Breast epithelium (tissue), 4 donors: ENCODE data around the gene TSACC. TPM values are rescaled to one million over a fixed set of nuclear protein-coding genes. Genes with fewer than 3 reads are reported as not detected.
"Not testable (repeated sequence)": the region's sequence is repeated elsewhere in the genome, so short reads cannot be mapped to it uniquely, and the experiment has no call there.

Source experiments
- DNase-seq, 2 donors: peaks; one replicate each; pipeline ENCODE4 v3.0.0-alpha.2; 2019; ENCODE audit warnings: low spot score in 2 of 2
- H3K27ac ChIP-seq, 2 donors: fragments of 200-600 bp; sonication (generic) in 1 of 2; one replicate each; pipeline ENCODE4 v1.5.1; 2016 to 2019; ENCODE audit warnings: mild to moderate bottlenecking in 1 of 2
- H3K27me3 ChIP-seq, 2 donors: fragments of 200-600 bp; sonication (generic) in 1 of 2; one replicate each; pipeline versions ENCODE4 v1.5.1 to v1.6.0; 2017 to 2019; ENCODE audit warnings: control low read depth in 1 of 2, mild to moderate bottlenecking in 1 of 2
- H3K36me3 ChIP-seq: fragments of 200-600 bp; one replicate; pipeline ENCODE4 v1.5.1; 2019
- H3K4me1 ChIP-seq, 2 donors: fragments of 200-600 bp; sonication (generic); one replicate each; pipeline ENCODE4 v1.5.1; 2016 to 2019; ENCODE audit warnings: control low read depth in 1 of 2
- H3K4me3 ChIP-seq, 3 donors: fragments of 200-600 bp; sonication (generic); 1 replicate in 2 of 3; 2 replicates in 1 of 3; pipeline ENCODE4 v1.5.1; 2016 to 2019; ENCODE audit warnings: mild to moderate bottlenecking in 3 of 3, moderate library complexity in 2 of 3
- H3K9me3 ChIP-seq, 2 donors: fragments of 200-600 bp; sonication (generic) in 1 of 2; one replicate each; pipeline ENCODE4 v1.5.1; 2016 to 2019; ENCODE audit warnings: control low read depth in 1 of 2
- POLR2A ChIP-seq: fragments of 450-650 bp; IDR thresholded peaks from one replicate; pipeline ENCODE4 v1.6.1; 2016; ENCODE audit warnings: antibody characterized with exemption, mild to moderate bottlenecking, moderate library complexity
- POLR2AphosphoS5 ChIP-seq, 3 donors: sonication (generic); formaldehyde crosslinking; IDR thresholded peaks; one replicate each; pipeline ENCODE4 v1.6.1; 2017; ENCODE audit warnings: antibody characterized with exemption in 3 of 3
- intact Hi-C: fragments of 100-400 bp; cut with DNase I; formaldehyde crosslinking; loops from one replicate; pipeline ENCODE4 v1.15.1; 2023; ENCODE audit warnings: low total_unique reads
- total RNA-seq, 3 donors: library from RNA; depleted of rRNA; stranded (reverse); fragments of >200 nt; gene quantifications; one replicate each; pipeline ENCODE4 v1.1.0, GENCODE V29; 2016
- TF ChIP-seq, protein P1 (sequence below), 3 donors: fragments of 450-650 bp; IDR thresholded peaks; one replicate each; pipeline ENCODE4 v1.5.1; 2016 to 2017; ENCODE audit warnings: antibody characterized with exemption in 3 of 3, mild to moderate bottlenecking in 3 of 3, moderate library complexity in 3 of 3

Gene TSACC
- total RNA-seq, 3 donors from 2014 or later = 1.4 to 1.5 TPM; not detected in 1

DNA sequence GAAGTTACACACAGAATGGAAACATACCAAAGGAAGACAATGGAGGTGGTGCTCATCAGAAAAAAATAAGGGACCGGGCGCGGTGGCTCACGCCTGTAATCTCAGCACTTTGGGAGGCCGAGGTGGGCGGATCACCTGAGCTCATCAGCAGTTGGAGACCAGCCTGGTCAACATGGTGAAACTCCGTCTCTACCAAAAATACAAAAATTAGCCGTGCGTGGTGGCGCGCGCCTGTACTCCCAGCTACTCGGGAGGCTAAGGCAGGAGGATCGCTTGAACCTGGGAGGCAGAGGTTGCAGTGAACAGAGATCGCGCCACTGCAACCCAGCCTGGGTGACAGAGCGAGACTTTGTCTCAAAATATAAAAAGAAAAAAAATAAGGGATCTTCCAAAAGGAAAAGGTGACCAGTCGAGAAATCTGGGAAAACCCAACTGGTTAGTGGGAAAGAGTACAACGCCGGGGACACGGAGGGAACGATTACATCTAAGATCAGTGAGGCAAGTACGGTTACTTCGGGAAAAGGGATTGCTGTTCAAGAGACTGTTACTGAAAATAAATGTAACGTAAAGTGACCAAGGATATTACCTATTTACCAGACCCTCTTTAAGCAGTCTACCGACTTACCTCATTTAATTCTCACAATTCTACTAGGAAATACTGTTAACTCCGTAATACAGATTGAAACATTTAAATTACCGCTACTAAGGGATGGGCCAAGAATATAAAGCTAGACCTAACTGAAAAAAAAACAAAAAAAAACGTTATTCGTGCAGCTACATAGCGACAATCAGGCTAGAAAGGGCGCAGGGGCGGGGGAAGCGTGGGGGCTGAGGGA, 1.1 kb upstream of the TSACC start:
- no peak for DNase-seq
- Histone ChIP-seq H3K27me3 (no peaks in the 10 kb centered on the region), H3K4me3 (peak overlapping the region; percentile 72 to 88 (median 85)), H3K36me3 (peaks cover 6% of the 10 kb centered on the region), H3K27ac (peak overlapping the region; percentile 72 to 79), H3K9me3 (no peaks in the 10 kb centered on the region), H3K4me1 (peaks cover 6 to 10% of the 10 kb centered on the region in 2 donors)
- intact Hi-C loops = no loop called here
- TF ChIP-seq POLR2A = no peak

DNA sequence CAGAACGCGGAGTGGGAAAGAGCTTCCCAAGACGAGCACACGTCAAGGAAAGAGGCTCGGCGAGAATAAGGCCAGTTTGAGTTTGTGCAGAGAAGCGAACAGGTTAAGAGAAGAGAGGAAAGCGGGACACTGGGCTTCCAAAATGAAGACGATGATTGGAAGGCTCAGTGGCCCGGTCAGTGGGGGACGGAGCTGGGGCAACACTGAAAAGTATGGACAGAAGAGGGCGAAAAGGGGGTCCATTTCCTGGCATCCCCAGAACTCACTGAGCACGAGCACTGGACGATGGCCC, 492 bp upstream of the TSACC start:
- intact Hi-C loops = no loop called here
- Histone ChIP-seq H3K27ac (peak overlapping the region; percentile 72 to 79), H3K9me3 (no peaks in the 10 kb centered on the region), H3K36me3 (peaks cover under 1% of the 10 kb centered on the region), H3K4me3 (peak overlapping the region; percentile 72 to 88 (median 85)), H3K4me1 (peaks cover 6 to 10% of the 10 kb centered on the region in 2 donors), H3K27me3 (no peaks in the 10 kb centered on the region)
- DNase-seq = no peak
- TF ChIP-seq POLR2AphosphoS5 (IDR thresholded peaks at IDR 0.05) (no peak), POLR2A (no peak)
- TF ChIP-seq, protein P1, sequence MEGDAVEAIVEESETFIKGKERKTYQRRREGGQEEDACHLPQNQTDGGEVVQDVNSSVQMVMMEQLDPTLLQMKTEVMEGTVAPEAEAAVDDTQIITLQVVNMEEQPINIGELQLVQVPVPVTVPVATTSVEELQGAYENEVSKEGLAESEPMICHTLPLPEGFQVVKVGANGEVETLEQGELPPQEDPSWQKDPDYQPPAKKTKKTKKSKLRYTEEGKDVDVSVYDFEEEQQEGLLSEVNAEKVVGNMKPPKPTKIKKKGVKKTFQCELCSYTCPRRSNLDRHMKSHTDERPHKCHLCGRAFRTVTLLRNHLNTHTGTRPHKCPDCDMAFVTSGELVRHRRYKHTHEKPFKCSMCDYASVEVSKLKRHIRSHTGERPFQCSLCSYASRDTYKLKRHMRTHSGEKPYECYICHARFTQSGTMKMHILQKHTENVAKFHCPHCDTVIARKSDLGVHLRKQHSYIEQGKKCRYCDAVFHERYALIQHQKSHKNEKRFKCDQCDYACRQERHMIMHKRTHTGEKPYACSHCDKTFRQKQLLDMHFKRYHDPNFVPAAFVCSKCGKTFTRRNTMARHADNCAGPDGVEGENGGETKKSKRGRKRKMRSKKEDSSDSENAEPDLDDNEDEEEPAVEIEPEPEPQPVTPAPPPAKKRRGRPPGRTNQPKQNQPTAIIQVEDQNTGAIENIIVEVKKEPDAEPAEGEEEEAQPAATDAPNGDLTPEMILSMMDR (IDR thresholded peaks at IDR 0.05) = no peak

DNA sequence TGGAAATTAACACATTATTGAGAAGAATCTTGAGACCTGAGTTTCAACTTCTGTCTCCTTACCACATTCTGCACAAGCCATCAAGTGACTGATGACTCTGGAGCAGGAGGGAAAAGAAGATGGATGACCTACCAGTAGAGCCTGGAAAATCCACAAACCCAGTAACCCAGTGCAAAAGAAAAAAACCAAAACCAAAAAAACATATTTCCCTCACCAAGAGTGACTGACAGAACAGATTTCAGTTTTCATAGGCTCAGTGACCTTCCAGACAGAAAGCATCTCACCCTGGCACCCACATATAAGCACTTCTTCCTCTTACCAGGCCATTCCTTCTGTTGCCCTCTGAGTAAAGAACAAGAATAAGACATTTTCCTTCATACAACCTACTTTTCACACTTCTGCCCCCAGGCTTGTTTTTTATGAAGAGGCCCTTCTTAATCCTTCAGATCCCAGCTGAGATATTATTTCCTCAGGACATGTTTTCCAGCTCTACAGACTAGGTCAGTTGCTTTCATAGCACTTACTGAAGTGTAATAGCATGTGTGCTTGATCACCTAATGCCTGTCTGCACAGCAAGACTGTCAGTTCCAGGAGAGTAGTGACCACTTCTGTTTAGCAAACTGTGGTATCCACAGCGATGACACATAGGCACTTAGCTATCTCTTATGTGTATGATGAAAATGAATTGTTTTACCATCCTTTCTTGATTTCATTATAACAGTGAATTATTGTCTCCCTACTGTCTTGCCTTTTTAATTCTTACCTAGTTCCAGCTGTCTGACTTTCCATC, 4.0 kb downstream of the TSACC start:
- Histone ChIP-seq H3K27me3 (no peaks in the 10 kb centered on the region), H3K36me3 (no peaks in the 10 kb centered on the region), H3K4me1 (no peaks in the 10 kb centered on the region), H3K4me3 (no peak overlapping the region), H3K27ac (no peak overlapping the region), H3K9me3 (no peaks in the 10 kb centered on the region)
- no peak for TF ChIP-seq POLR2A
- TF ChIP-seq, protein P1 (IDR thresholded peaks at IDR 0.05) = no peak
- no peak for TF ChIP-seq POLR2AphosphoS5 (IDR thresholded peaks at IDR 0.05)
- intact Hi-C loops = no loop called here
- no peak for DNase-seq

DNA sequence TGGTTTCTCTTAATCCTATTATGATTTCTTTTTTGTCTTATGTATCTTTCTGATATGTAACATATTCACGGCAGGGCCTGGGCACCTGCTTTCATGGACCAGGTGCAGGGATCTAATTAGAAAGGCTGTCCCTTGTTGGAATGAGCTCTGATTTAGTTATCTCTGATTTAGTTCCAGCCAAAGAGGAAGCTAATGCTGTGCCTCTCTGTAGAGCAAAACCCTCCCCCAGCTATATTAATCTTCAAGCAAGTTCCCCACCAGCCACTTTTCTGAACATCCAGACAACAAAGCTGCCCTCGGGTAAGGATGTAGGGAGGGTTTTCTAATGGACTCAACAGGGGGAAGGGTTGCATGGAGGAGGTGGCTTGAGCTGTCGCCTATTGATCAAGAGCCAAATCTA, 6.1 kb downstream of the TSACC start:
- Histone ChIP-seq H3K4me1 (no peaks in the 10 kb centered on the region), H3K27me3 (no peaks in the 10 kb centered on the region), H3K4me3 (no peak overlapping the region), H3K27ac (no peak overlapping the region), H3K9me3 (no peaks in the 10 kb centered on the region), H3K36me3 (no peaks in the 10 kb centered on the region)
- no peak for DNase-seq
- TF ChIP-seq, protein P1 (IDR thresholded peaks at IDR 0.05) = no peak
- no peak for TF ChIP-seq POLR2A
- no peak for TF ChIP-seq POLR2AphosphoS5 (IDR thresholded peaks at IDR 0.05)
- intact Hi-C loops = no loop called here

DNA sequence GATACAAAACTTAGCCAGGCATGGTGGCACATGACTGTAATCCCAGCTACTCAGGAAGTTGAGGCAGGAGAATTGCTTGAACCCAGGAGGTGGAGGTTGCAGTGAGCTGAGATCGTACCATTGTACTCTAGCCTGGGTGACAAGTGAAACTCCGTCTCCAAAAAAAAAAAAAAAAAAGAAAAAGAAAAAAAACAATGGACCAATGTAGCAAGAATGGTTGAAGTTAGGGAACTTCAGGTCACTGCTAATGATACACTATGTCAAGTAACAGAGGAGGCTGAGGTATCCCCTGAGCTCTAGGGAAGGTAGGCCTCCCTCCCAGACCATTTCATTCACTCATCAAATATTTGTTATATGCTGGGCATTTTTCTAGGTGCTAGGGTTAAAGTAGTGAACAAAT, 7.7 kb downstream of the TSACC start:
- H3K27ac ChIP-seq, intact Hi-C loops, DNase-seq: not testable (repeated sequence)

DNA sequence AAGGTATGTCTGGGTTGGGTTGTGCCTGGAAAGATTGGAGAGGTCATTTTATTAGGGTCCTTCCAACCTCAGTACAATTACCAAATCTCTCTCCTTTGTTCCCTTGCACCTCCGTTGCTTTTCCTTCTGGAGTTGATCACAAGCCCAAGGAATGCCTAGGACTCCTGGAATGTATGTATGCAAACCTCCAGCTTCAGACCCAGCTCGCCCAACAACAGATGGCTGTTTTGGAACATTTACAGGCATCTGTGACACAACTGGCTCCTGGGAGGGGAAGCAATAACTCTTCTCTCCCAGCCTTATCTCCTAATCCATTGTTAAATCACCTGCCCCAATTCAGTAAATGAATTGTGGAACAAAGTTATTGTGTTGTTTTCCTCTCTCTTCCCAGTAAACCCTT, 8.3 kb downstream of the TSACC start:
- intact Hi-C loops = no loop called here
- no peaks in the 10 kb centered on the region for H3K36me3 ChIP-seq
- H3K4me1 ChIP-seq = no peaks in the 10 kb centered on the region
- no peaks in the 10 kb centered on the region for H3K9me3 ChIP-seq
- no peak overlapping the region for H3K27ac ChIP-seq
- DNase-seq = no peak
- TF ChIP-seq POLR2A (no peak), POLR2AphosphoS5 (IDR thresholded peaks at IDR 0.05) (no peak)
- TF ChIP-seq, protein P1 (IDR thresholded peaks at IDR 0.05) = no peak
- no peak overlapping the region for H3K4me3 ChIP-seq
- H3K27me3 ChIP-seq = no peaks in the 10 kb centered on the region

More for the DNA sequence above, 7.7 kb downstream of the TSACC start:
- H3K9me3 ChIP-seq, H3K36me3 ChIP-seq, H3K27me3 ChIP-seq, H3K4me3 ChIP-seq, H3K4me1 ChIP-seq: not testable (repeated sequence)
